IPS DF 4.7 (cell line): ENCODE measurements around the gene CABP7.

Experiments used
- DNase-seq: peaks from one replicate; pipeline ENCODE4 v3.0.0-alpha.2; 2013; ENCODE audit warnings: low spot score; ENCODE audit errors: extremely low read depth

CABP7 gene

GRCh38 chr22:29702000-29702930, 17.5 kb upstream of the CABP7 start:
- no peak for DNase-seq

GRCh38 chr22:29702931-29703501, 16.8 kb upstream of the CABP7 start:
- no peak for DNase-seq

- DNase-seq: no peak
These were observed 16.1 kb upstream of the CABP7 start for GRCh38 chr22:29703569-29704195.

GRCh38 chr22:29704528-29705285, 15.1 kb upstream of the CABP7 start:
- DNase-seq: no peak

GRCh38 chr22:29705651-29706050, 14.2 kb upstream of the CABP7 start:
- DNase-seq: no peak

- no peak for DNase-seq
These were observed 13.3 kb upstream of the CABP7 start for GRCh38 chr22:29706486-29706885.

- no peak for DNase-seq
These were observed 12.8 kb upstream of the CABP7 start for GRCh38 chr22:29707010-29707409.

GRCh38 chr22:29707471-29707870, 12.3 kb upstream of the CABP7 start:
- no peak for DNase-seq

GRCh38 chr22:29710193-29710592, 9.6 kb upstream of the CABP7 start:
- no peak for DNase-seq

GRCh38 chr22:29710922-29711593, 8.7 kb upstream of the CABP7 start:
- no peak for DNase-seq

GRCh38 chr22:29712119-29712518, 7.7 kb upstream of the CABP7 start:
- DNase-seq: no peak

GRCh38 chr22:29713156-29713727, 6.6 kb upstream of the CABP7 start:
- DNase-seq: no peak

GRCh38 chr22:29715240-29715639, 4.6 kb upstream of the CABP7 start:
- DNase-seq: no peak

GRCh38 chr22:29715705-29716104, 4.1 kb upstream of the CABP7 start:
- no peak for DNase-seq

- peak; percentile 64 for DNase-seq
These were observed 2.8 kb upstream of the CABP7 start for GRCh38 chr22:29716814-29717545.

- DNase-seq: no peak
These were observed 2.0 kb upstream of the CABP7 start for GRCh38 chr22:29717789-29718188.

GRCh38 chr22:29718949-29719898, 579 bp upstream of the CABP7 start:
- no peak for DNase-seq

- DNase-seq: no peak
These were observed 1.1 kb downstream of the CABP7 start for GRCh38 chr22:29720811-29721323.

- DNase-seq: no peak
These were observed 2.3 kb downstream of the CABP7 start for GRCh38 chr22:29722151-29722550.
